GM23248 (cell line): Measurements from ENCODE around the gene CEL. TPM values are rescaled to one million over a fixed set of nuclear protein-coding genes. Genes with fewer than 3 reads are reported as not detected.

Experiments
- DNase-seq: peaks from one replicate; pipeline ENCODE4 v3.0.0-alpha.2; 2015
- H2AFZ ChIP-seq: fragments of 200-600 bp; sonication (generic); 2 replicates; pipeline ENCODE4 v1.6.1; 2016; ENCODE audit warnings: antibody characterized with exemption
- H3F3A ChIP-seq: fragments of 200-600 bp; sonication (generic); 2 replicates; pipeline ENCODE4 v1.6.1; 2016; ENCODE audit warnings: mild to moderate bottlenecking, antibody characterized with exemption, mixed run types; ENCODE audit not compliant: insufficient read depth
- H3K27ac ChIP-seq: fragments of 200-600 bp; sonication (generic); 2 replicates; pipeline ENCODE4 v1.5.1; 2016; ENCODE audit warnings: mild to moderate bottlenecking
- H3K27me3 ChIP-seq: fragments of 200-600 bp; sonication (generic); replicated peaks from 2 replicates; pipeline ENCODE4 v1.6.1; 2016; ENCODE audit warnings: mild to moderate bottlenecking; ENCODE audit not compliant: insufficient read depth
- H3K36me3 ChIP-seq: fragments of 200-600 bp; sonication (generic); 2 replicates; pipeline ENCODE4 v1.6.1; 2016; ENCODE audit warnings: low read depth, mild to moderate bottlenecking
- H3K4me1 ChIP-seq: fragments of 200-600 bp; sonication (generic); 2 replicates; pipeline ENCODE4 v1.6.1; 2016; ENCODE audit warnings: mild to moderate bottlenecking; ENCODE audit not compliant: insufficient read depth
- H3K4me2 ChIP-seq: fragments of 200-600 bp; sonication (generic); one replicate; pipeline ENCODE4 v1.6.1; 2016; ENCODE audit warnings: mild to moderate bottlenecking; ENCODE audit not compliant: unreplicated experiment
- H3K4me3 ChIP-seq: fragments of 200-600 bp; sonication (generic); 2 replicates; pipeline ENCODE4 v1.5.1; 2016; ENCODE audit warnings: mild to moderate bottlenecking
- H3K79me2 ChIP-seq: fragments of 200-600 bp; sonication (generic); 2 replicates; pipeline ENCODE4 v1.6.1; 2016; ENCODE audit warnings: mild to moderate bottlenecking; ENCODE audit not compliant: insufficient read depth
- H3K9ac ChIP-seq: fragments of 200-600 bp; sonication (generic); 2 replicates; pipeline ENCODE4 v1.6.1; 2016; ENCODE audit warnings: mild to moderate bottlenecking
- H3K9me2 ChIP-seq: fragments of 200-600 bp; sonication (generic); 2 replicates; pipeline ENCODE4 v1.6.1; 2016; ENCODE audit warnings: mixed run types, mild to moderate bottlenecking, moderate library complexity; ENCODE audit not compliant: insufficient read depth
- H3K9me3 ChIP-seq: fragments of 200-600 bp; sonication (generic); one replicate; pipeline ENCODE4 v1.6.1; 2017; ENCODE audit warnings: low read depth
- H4K20me1 ChIP-seq: fragments of 200-600 bp; sonication (generic); 2 replicates; pipeline ENCODE4 v1.6.0; 2016; ENCODE audit not compliant: insufficient read depth
- EZH2 ChIP-seq: fragments of 200-600 bp; sonication (generic); IDR thresholded peaks from 2 replicates; pipeline ENCODE4 v1.6.1; 2018; ENCODE audit warnings: antibody characterized with exemption, mild to moderate bottlenecking; ENCODE audit not compliant: insufficient read depth, poor library complexity, severe bottlenecking
- EZH2phosphoT487 ChIP-seq: fragments of 200-600 bp; sonication (generic); IDR thresholded peaks from 2 replicates; pipeline ENCODE4 v1.6.1; 2018; ENCODE audit warnings: antibody characterized with exemption, moderate library complexity, mild to moderate bottlenecking, low read depth; ENCODE audit not compliant: insufficient read depth
- WGBS, 2 experiments: methylation state at CpG; one replicate each; pipeline ENCODE4 v1.1.6; 2015 to 2017; ENCODE audit warnings: low lambda C conversion rate in 2 of 2, low coverage in 1 of 2; ENCODE audit errors: missing lambda C conversion rate in 2 of 2; 5-methylcytosine and 5-hydroxymethylcytosine counted together
- in situ Hi-C: fragments of 300-500 bp; cut with MboI; formaldehyde crosslinking; loops from 2 replicates; pipeline ENCODE4 v1.15.0; 2020
- polyA plus RNA-seq: library from polyadenylated mRNA; unstranded; fragments of >200 nt; fragmentation: Nextera tagmentation; extraction: Ambion mirVana; gene quantifications from 2 replicates; pipeline ENCODE4 v1.2.1, GENCODE V29; 2016
- total RNA-seq: library from RNA; depleted of rRNA; stranded (reverse); fragments of >200 nt; shearing (Covaris generic); gene quantifications from 2 replicates; pipeline ENCODE4 v1.2.3, GENCODE V29; 2014

CEL gene
- total and polyA plus RNA-seq, 2 experiments from 2014 or later = 0.22 TPM; not detected in 1

DNA sequence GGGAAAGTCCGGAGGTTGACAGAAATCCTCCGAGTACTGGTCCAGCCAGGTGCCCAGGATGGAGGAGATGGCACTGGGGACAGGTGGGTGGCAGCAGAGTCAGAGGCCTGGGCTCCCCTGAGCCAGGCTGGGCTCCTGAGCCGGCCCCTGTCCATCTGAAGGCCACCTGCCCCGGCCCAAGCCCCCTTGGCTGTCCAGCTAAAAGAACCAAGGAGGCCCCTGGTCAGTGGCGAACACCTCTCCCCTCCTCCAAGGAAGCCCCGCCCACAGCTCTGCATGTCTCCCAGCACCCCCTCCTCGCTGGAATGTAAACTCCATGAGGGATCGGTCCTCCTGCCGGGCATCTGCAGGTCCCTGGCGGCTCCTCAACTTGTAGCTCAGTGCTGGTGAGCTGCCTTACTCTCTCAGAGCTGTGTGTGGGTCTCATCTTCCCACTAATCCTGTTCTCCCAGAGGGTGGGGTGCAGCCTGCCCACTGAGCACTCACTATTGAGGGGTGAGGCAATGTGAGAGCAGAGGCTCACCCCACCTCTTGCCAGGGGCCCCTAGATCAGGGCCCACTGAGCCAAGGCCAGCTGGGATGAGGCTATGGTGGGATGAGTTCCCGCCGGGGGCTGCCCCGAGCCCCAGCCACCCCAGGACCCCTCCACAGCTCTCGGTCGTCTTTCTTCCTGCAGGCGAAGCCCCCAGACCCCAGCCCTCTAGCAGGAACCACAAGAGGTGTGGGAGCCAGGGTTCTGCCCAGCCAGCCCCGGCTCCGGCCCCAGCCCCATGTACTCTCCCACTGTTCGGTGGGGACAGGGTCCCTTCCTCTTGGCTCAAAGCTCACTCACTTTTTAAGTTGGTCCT lies 47.2 kb downstream of the CEL start:
- peaks cover 25% of the 10 kb centered on the region for H3K79me2 ChIP-seq
- DNase-seq = no peak
- H4K20me1 ChIP-seq = no peaks in the 10 kb centered on the region
- H3F3A ChIP-seq = no peaks in the 10 kb centered on the region
- H2AFZ ChIP-seq = no peak overlapping the region
- no peaks in the 10 kb centered on the region for H3K9me3 ChIP-seq
- no peak overlapping the region for H3K4me2 ChIP-seq
- peaks cover 9% of the 10 kb centered on the region; the same call in 1 of the 2 replicates for H3K4me1 ChIP-seq
- H3K36me3 ChIP-seq = peaks cover 6% of the 10 kb centered on the region; the same call in 1 of the 2 replicates
- H3K9me2 ChIP-seq = no peaks in the 10 kb centered on the region
- H3K27ac ChIP-seq = no peak overlapping the region
- in situ Hi-C loops = loop anchor here (5.0 kb wide), 1 partner anchor 38 kb away; no protein-coding TSS in a partner anchor
- 87% methylated on average over 16 to 19 of the region's 19 CpGs for WGBS, 2 experiments
- no peaks in the 10 kb centered on the region for H3K27me3 ChIP-seq
- TF ChIP-seq EZH2phosphoT487 (no peak), EZH2 (no peak)
- H3K4me3 ChIP-seq = no peak overlapping the region
- no peak overlapping the region for H3K9ac ChIP-seq

DNA sequence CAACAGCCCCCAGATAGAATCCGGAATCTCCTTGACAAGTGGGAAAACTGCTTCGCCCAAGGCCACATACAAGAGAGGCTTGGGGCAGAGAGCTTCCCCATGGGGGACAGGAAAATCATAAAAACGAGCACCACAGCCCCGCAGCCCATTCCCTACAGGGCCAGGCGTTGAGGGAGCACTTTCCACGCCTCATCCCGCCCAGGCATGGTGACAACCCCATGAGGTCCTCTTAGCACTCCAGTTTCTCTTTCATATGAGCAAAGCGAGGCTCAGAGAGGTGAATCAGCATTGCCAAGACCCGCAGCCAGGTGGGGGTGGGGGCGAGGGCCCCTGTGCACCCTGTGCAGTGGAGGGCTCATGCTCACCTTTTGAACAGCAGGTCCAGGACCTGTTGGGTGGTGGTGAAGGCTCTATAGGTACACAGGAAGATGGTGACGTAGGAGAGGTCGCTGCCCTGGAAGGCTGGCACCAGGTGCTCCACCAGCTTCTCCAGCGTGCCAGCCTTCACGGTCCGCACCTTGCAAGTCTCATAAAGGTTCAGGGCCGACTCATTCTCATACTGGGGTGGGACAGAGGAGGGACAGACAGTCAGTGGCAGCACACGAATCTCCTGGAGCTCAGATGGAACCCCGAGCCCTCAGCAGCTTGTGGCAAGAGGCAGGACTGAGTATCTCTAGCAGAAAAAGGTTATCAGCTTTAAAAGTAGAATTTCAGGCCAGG lies 48.3 kb downstream of the CEL start:
- H3K4me1 ChIP-seq = peaks cover 13% of the 10 kb centered on the region; the same call in 1 of the 2 replicates
- in situ Hi-C loops = loop anchor here (5.0 kb wide), 1 partner anchor 37 kb away; no protein-coding TSS in a partner anchor
- H3K27me3 ChIP-seq = no peaks in the 10 kb centered on the region
- no peak overlapping the region for H2AFZ ChIP-seq
- DNase-seq = no peak
- H4K20me1 ChIP-seq = no peaks in the 10 kb centered on the region
- H3K27ac ChIP-seq = no peak overlapping the region
- no peak overlapping the region for H3K9ac ChIP-seq
- 92 to 97% methylated on average over 18 of the region's 18 CpGs for WGBS, 2 experiments
- no peak overlapping the region for H3K4me3 ChIP-seq
- peaks cover 36% of the 10 kb centered on the region for H3K79me2 ChIP-seq
- no peaks in the 10 kb centered on the region for H3K9me2 ChIP-seq
- H3K9me3 ChIP-seq = no peaks in the 10 kb centered on the region
- no peaks in the 10 kb centered on the region for H3F3A ChIP-seq
- H3K36me3 ChIP-seq = peaks cover 6% of the 10 kb centered on the region; the same call in 1 of the 2 replicates
- TF ChIP-seq EZH2phosphoT487 = no peak
- no peak for TF ChIP-seq EZH2
- H3K4me2 ChIP-seq = no peak overlapping the region

DNA sequence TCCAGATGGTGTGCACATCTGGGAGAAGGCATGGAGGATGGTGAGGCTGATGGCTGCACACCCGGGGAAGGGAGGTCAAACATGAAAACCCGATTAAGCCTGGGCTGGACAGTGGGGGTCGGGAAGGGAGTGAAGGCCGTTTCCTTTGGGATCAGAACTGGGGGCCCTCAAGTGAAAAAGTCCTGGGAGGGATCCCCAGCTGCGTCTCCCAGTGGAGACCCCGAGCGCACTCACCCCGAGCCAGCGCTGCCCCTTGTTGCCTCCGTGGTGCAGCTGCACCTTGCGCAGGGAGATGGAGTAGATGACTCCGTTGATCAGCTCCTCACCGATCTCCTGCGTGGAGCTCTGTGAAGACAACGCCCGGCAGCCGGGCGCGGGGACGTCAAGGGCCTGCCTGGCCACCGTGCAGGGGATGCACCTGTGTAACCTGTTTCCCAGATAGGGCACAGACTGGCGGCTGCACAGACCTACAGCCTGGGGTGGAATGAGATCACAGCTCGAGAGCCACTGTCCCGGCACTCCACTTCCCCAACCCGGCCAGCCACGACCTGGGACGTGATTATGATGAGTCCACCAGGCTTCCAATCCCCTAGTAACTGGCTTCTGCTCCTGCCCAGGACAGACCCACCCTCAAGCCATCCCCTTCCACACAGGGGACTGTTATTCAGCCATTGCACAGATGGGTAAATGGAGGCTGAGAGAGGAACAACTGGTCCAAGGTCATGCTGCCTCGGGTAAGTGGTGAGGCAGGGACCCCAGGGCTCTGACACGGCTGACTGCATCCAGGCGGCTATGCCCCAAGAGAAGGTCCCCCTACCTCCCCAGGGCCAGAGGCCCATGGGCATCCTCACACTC lies 50.3 kb downstream of the CEL start:
- Histone ChIP-seq H3K36me3 (peaks cover 6% of the 10 kb centered on the region; the same call in 1 of the 2 replicates), H2AFZ (no peak overlapping the region), H3K79me2 (peaks cover 55% of the 10 kb centered on the region), H3K9me2 (no peaks in the 10 kb centered on the region), H4K20me1 (no peaks in the 10 kb centered on the region; the same call in 1 of the 2 replicates), H3K9me3 (no peaks in the 10 kb centered on the region), H3K9ac (no peak overlapping the region), H3K4me2 (no peak overlapping the region), H3K4me1 (peaks cover 20% of the 10 kb centered on the region; the same call in 1 of the 2 replicates), H3F3A (no peaks in the 10 kb centered on the region), H3K4me3 (no peak overlapping the region), H3K27ac (no peak overlapping the region), H3K27me3 (no peaks in the 10 kb centered on the region)
- TF ChIP-seq EZH2phosphoT487 (no peak), EZH2 (no peak)
- in situ Hi-C loops = no loop called here
- no peak for DNase-seq
- 87% methylated on average over 30 of the region's 30 CpGs for WGBS, 2 experiments

DNA sequence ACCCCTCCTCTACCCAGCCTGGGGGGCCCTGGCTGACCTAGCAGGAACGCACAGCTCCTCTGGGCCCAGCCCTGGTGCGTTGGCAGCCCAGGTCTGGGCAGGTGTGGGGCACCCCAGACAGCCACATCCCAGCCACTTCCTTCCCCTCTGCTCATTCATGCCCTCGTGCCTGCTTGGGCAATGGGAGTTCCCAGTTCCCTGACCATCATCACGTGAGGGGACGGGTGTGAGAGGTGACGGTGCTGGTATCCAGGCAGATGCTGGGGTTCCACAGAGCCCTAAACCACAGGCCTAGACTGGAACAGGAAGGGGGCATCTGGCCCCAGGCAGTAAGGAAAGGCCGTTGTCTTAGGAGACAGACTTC lies 50.9 kb downstream of the CEL start:
- Histone ChIP-seq H3K4me3 (no peak overlapping the region), H3F3A (no peaks in the 10 kb centered on the region), H3K4me1 (peaks cover 20% of the 10 kb centered on the region; the same call in 1 of the 2 replicates), H3K79me2 (peaks cover 62% of the 10 kb centered on the region), H4K20me1 (no peaks in the 10 kb centered on the region; the same call in 1 of the 2 replicates), H3K36me3 (peaks cover 5% of the 10 kb centered on the region; the same call in 1 of the 2 replicates), H3K9me2 (no peaks in the 10 kb centered on the region), H3K27ac (no peak overlapping the region), H3K9ac (no peak overlapping the region), H3K9me3 (no peaks in the 10 kb centered on the region), H3K27me3 (no peaks in the 10 kb centered on the region), H3K4me2 (no peak overlapping the region), H2AFZ (no peak overlapping the region)
- DNase-seq = no peak
- 88 to 90% methylated on average over 7 of the region's 7 CpGs for WGBS, 2 experiments
- in situ Hi-C loops = no loop called here
- TF ChIP-seq EZH2 (no peak), EZH2phosphoT487 (no peak)
